Iris pigment epithelial cell (primary cell): Measurements from ENCODE around the gene PTPRK.
A peak's percentile ranks its signal among the peaks of the same experiment; 100 is the strongest.

Source experiments
- DNase-seq: peaks from one replicate; pipeline ENCODE4 v3.0.0-alpha.2; 2011; ENCODE audit warnings: low read depth

Gene PTPRK

GRCh38 chr6:128343706-128344105 is 176.7 kb downstream of the PTPRK start:
- DNase-seq = no peak

DNA sequence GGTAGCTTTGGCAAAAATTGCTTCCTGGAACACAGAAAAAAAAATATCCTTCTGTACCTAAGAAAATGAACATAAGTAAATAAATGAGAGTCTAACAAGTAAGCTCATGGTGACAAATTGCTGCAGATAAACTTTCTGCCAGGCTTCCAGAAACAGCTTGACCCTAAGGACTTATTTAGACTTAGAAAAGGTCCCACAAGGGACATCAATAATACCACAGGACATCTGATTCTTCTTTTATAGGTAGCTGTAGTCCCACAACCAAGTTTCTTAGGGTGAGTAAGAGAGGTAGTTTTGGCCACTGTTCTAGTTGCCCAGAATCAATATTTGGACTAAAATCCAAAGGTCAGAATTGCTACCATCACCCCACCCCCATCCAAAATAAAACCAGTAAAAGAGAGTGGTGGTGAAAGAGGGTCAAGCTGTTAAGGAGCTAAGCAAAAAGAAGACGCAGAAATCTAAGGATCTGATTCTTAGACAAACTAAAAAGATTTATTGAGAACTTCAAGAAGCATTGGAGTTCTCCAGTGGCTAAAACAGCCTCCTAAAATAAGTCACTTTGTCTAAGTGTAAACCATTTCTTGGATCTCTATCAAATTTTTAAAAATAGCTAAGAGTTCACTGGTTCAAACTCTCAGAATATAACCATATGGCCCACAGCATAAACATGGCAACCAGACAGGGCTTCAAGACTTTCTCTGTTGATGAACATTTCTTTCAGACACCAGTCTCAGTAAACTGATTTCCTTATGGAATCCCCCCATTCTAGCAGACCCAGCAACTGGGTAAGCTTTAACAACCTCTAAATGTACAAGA is 180.6 kb downstream of the PTPRK start:
- peak; percentile 23 for DNase-seq

- DNase-seq = no peak
These were observed 182.8 kb downstream of the PTPRK start for GRCh38 chr6:128337619-128338018.

DNA sequence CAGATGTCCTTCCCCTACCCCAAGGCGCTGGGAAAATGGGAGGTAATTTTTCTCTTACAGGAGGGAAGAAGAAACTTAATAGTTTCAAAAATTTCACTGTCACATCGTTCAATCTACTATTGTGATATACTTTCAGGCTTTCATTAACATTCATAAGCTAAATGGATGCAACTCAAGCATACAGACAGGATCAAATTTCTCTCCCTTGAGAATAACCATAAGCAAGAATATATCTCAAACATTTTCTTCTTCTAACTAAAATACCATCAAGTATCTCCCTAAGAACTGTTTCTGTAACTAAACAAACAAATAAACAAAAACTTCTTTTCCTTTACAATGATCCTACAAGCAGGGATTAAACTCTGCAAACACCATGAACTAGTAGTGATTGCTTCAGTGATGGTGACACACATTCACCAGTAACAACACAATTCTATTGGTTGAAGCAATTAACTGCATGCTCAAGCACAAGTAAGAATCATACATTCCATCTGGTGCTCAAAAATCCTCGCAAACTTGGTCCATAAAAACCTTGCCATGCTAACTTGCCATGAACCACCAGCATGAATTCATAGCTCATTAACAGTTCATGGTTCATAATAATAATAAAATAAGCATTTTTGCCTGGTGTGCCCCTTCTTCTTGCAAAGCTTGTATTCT is 183.8 kb downstream of the PTPRK start:
- peak; percentile 8 for DNase-seq

GRCh38 chr6:128335963-128336362 is 184.4 kb downstream of the PTPRK start:
- no peak for DNase-seq

- no peak for DNase-seq
These were observed 186.7 kb downstream of the PTPRK start for GRCh38 chr6:128333581-128334223.

DNA sequence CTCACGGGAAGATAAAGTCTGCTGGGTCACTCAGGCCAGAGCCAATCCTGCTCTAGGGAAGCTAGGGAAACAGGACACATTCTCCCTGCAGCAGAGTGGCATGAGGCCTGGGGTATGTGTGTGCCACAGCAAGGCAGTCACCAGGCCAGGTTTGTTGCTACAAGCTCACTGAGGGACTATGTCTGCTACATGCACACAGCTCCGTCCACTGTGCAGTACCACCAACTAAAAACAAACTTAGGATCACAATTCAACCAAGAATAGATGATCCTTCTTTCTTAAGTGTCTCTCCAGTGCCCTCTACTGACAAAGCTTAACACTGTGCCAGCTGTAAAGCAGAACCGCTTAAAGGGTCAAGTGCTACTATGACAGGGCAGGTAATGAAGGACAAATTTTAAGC is 192.5 kb downstream of the PTPRK start:
- peak; percentile 42 for DNase-seq

DNA sequence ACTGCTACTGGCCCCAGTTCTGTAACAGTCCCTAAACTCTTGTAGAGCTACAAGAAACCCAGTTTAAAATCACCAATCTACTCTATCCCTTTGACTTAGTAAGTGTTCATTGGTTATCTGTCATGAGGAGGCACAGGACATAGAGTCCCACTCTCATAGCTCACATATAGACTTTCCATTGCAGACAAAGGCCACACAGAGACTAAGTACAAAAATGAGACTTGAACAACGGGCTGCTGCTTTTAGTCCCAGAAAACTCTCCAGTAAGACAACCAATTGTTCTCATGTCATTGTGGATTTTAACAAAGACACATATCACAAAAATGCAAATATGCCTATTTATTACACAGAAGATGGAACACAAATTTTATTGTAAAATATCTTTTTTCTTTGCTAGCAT is 197.4 kb downstream of the PTPRK start:
- DNase-seq = no peak

DNA sequence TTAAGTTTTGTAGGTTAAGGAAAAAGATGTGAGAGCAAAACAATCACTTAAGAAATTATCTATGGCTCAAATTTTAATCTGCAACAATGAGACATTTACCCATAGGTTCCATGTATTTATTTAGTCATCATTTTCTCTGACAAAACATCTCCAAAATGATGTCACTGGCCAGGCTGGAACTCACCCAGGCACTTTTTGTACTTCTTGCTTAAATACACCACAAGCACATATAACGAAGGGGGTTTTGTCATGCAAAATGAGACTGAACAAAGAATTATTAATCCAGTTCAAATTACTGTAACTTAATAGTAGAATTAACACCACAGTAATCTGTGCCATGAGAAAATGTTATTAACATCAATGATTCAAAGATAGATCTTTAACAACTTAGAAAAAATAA is 200.5 kb downstream of the PTPRK start:
- DNase-seq = no peak

GRCh38 chr6:128319157-128319556 is 201.2 kb downstream of the PTPRK start:
- DNase-seq = no peak

DNA sequence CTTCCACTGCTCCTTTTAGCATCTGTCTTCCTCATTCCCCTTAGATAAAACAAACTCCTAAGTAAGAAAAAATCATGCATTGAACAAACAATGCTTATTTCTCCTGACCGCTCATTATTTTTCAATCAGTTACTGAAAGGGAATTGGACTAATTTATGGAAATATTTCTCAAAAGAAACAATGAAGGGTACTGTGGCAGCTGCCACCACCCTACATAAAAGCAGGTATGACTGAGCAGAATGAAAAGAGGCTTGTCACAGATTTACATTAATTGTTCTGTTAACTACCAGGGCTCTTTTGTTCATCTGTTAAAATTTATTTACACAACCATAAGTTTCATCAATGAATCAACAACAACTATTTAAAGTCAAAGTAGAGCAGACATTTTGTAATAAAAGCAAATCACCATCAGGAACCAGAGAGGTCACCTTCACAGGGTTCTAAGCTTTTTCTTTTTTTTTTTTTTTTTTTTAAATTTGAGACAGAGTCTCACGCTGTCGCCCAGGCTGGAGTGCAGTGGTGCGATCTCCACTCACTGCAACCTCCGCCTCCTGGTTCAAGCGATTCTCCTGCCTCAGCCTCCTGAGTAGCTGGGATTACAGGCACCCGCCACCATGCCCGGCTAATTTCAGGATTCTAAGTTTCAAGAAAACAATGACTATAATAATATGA is 204.0 kb downstream of the PTPRK start:
- no peak for DNase-seq

GRCh38 chr6:128314190-128314589 is 206.2 kb downstream of the PTPRK start:
- DNase-seq = no peak

- no peak for DNase-seq
These were observed 208.3 kb downstream of the PTPRK start for GRCh38 chr6:128311944-128312570.

- no peak for DNase-seq
These were observed 209.9 kb downstream of the PTPRK start for GRCh38 chr6:128310451-128310850.

- peak; percentile 21 for DNase-seq
These were observed 212.7 kb downstream of the PTPRK start for GRCh38 chr6:128307671-128308070.

GRCh38 chr6:128305976-128306375 is 214.4 kb downstream of the PTPRK start:
- DNase-seq = peak; percentile 34

DNA sequence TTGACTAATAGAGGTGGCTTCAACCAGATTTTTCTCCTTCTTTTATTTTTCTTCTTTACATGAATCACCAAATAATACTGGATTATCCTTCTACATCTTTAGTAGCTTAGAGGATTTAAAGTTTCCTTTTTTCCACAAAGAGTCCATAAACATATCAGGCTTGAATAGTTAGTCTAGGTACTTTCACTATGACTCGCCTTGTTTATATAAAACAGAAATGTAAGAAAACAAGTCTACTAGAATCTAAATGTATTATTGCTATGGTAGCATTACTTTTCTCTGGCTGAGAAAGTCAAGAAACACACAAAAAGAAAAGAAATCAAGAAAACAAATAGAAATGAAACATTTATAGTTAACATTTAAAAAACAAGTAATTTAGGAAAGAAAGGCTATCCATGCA is 215.2 kb downstream of the PTPRK start:
- peak; percentile 49 for DNase-seq

GRCh38 chr6:128303870-128304269 is 216.5 kb downstream of the PTPRK start:
- DNase-seq = peak; percentile 22

- no peak for DNase-seq
These were observed 217.5 kb downstream of the PTPRK start for GRCh38 chr6:128302942-128303341.

DNA sequence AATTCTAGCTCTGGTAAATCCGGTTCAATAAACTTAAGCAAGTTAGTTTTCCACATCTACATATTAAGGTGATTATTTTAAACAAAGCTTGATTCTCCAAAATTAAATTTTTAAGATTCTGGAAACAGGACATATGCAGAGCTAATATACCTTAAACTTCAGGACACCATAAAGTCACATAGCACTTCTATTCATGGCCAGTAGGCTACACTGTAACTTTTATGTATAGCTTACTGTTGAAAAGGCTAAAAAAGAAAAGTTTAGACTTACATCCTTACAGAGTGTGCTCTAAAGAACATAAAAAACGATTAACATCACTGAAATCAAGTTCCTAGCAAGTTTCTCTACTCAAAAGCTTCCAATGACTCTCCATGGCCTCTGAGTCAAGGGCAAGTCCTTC is 224.7 kb downstream of the PTPRK start:
- no peak for DNase-seq

- DNase-seq = no peak
These were observed 230.2 kb downstream of the PTPRK start for GRCh38 chr6:128290221-128290620.

DNA sequence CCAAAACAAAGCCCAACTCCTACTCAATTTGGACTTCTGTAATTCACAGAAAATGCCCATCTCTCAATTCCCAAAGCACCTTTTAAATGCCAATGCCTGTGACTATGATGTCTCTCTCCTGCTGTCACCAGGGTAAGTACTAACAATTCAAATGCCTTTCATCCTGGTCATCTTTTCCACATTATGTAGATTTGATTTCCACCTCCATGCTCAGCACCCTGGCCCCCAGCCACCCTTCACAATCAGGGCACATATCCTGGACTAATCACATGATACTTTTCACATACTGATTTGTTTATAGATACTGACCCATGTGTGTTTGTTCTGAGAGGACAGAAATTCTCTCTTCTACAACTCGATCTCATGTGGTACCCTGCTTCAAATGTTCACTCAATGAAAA is 236.3 kb downstream of the PTPRK start:
- no peak for DNase-seq
